ENCODE measurements around the gene TUBB4B.

DNA sequence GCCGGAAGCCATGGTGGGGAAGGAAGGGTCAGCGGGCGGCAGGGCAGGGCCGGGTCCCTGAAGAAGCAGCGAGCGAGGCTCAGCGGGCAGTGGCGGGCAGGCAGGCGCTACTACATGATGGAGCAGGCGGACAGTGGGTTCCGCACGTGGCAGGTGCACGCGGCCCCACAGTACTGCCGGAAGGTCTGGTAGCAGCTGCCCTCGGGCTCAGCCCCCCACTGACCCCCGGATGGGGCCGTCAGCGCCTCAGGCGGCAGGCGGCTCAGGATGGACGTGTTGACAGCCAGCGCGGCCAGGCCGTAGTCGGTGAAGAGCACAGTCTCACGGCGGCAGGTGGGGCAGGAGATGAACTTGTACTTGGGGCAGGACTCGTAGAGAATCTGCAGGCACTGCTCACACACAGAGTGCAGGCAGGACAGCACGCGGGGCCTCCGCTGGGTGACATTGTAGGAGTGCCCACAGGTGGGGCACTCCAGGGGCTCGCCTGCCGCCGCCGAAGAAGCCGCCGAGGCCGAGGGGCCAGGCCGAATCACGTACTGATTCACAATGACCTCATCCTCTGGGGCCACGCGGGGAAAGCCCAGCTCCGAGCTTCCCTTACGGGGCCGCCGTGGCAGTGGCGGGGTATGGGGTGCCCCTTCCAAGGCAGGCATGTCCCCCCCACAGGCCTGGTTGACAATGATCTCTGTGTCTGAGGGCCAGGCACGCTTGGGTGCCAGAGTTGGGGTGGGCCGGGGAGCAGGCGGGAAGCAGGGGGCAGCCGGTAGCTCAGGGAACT, 20.6 kb upstream of the TUBB4B start:
- TF ChIP-seq, protein P1, sequence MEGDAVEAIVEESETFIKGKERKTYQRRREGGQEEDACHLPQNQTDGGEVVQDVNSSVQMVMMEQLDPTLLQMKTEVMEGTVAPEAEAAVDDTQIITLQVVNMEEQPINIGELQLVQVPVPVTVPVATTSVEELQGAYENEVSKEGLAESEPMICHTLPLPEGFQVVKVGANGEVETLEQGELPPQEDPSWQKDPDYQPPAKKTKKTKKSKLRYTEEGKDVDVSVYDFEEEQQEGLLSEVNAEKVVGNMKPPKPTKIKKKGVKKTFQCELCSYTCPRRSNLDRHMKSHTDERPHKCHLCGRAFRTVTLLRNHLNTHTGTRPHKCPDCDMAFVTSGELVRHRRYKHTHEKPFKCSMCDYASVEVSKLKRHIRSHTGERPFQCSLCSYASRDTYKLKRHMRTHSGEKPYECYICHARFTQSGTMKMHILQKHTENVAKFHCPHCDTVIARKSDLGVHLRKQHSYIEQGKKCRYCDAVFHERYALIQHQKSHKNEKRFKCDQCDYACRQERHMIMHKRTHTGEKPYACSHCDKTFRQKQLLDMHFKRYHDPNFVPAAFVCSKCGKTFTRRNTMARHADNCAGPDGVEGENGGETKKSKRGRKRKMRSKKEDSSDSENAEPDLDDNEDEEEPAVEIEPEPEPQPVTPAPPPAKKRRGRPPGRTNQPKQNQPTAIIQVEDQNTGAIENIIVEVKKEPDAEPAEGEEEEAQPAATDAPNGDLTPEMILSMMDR (IDR thresholded peaks at IDR 0.05) = no peak
- no peak for TF ChIP-seq POLR2A (IDR thresholded peaks at IDR 0.05)

All from vagina (tissue), 2 donors.